ENCODE data around the gene GLRX. TPM values are rescaled to one million over a fixed set of nuclear protein-coding genes. Genes with fewer than 3 reads are reported as not detected.

The GLRX gene
- total and polyA plus RNA-seq, 10 of the 15 experiments (the other 5 are each of a cell fraction or from before 2014, with no cell fraction given) = 63.0 to 366 (median 186) TPM

DNA sequence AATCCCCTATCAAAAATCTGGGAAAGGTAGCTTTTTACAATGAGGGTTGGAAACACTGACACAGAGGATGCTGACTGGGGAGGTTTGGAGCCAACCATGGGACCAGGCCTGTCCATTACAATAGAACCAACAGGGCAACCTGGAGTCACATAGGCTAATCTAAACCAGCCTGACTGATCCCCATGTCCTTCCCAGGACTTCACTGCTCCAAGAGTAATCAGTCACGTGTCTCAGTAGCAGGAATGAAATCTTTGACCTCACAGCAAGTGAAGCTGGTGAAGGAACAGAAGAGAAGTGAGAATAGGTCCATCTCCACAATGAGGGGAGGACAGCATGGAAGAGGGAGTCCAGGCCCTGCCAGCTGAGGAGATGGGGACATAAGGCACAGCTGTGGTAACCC, 16.0 kb upstream of the GLRX start:
- Histone ChIP-seq H3K27me3 (replicated peaks in 1 of 2; ENCODE audit: control insufficient read depth in 2 of 2, insufficient read depth in 2 of 2, low read length in 1 of 2) (no peaks in the 10 kb centered on the region), H4K20me1 (ENCODE audit: control insufficient read depth, insufficient read depth) (no peaks in the 10 kb centered on the region), H3K27ac (ENCODE audit: control insufficient read depth, insufficient read depth) (no peak overlapping the region), H3K4me3 (no peak overlapping the region), H3K9me3 (replicated peaks; ENCODE audit: control insufficient read depth, insufficient read depth, low read length) (no peaks in the 10 kb centered on the region), H3K4me2 (ENCODE audit: control insufficient read depth, insufficient read depth) (no peak overlapping the region), H2AFZ (ENCODE audit: control insufficient read depth, low read depth, low read length) (no peak overlapping the region), H3K9ac (ENCODE audit: control insufficient read depth, insufficient read depth, low read length) (no peak overlapping the region), H3K36me3 (ENCODE audit: control insufficient read depth in 2 of 2, insufficient read depth in 2 of 2, low read length in 1 of 2) (no peaks in the 10 kb centered on the region), H3K79me2 (ENCODE audit: control insufficient read depth, insufficient read depth, low read length) (peaks cover 4% of the 10 kb centered on the region), H3K4me1 (ENCODE audit: control insufficient read depth, insufficient read depth, low read length) (peaks cover 37% of the 10 kb centered on the region)
- ChIA-PET POLR2A (interaction anchor here (0.7 to 1.5 kb wide), 6 partner anchors 15 to 74 kb away, joined by 3 to 4 read pairs (median 3); partner anchors contain the start of gene GLRX), SMC1A (ENCODE audit: uncharacterized antibody, unreplicated experiment) (interaction anchor here (1.0 to 21.9 kb wide), 7 partner anchors 8 to 191 kb away, joined by 3 to 622 read pairs (median 6); partner anchors contain the start of genes GLRX and RFESD), RAD21 (ENCODE audit: unreplicated experiment) (interaction anchor here (0.6 to 11.7 kb wide), 4 partner anchors 18 to 462 kb away, joined by 3 to 186 read pairs (median 11); partner anchors contain the start of gene GLRX), CTCF (interaction anchor here (1.0 to 17.6 kb wide), 7 partner anchors 9 to 192 kb away, joined by 3 to 653 read pairs (median 9); partner anchors contain the start of genes GLRX and RFESD)
- ATAC-seq (no peak), FAIRE-seq (no peak), DNase-seq (ENCODE audit: low read depth, low spot score) (no peak)
- 86% methylated on average over 1 of the region's 1 CpG for WGBS (ENCODE audit: insufficient coverage, insufficient replicate concordance, low lambda C conversion rate, missing lambda C conversion rate)
- in situ Hi-C loops (cut with MboI) = no loop called here
- no peak for TF ChIP-seq NR2C1 (IDR thresholded peaks at IDR 0.05)
- TF ChIP-seq, protein P1, sequence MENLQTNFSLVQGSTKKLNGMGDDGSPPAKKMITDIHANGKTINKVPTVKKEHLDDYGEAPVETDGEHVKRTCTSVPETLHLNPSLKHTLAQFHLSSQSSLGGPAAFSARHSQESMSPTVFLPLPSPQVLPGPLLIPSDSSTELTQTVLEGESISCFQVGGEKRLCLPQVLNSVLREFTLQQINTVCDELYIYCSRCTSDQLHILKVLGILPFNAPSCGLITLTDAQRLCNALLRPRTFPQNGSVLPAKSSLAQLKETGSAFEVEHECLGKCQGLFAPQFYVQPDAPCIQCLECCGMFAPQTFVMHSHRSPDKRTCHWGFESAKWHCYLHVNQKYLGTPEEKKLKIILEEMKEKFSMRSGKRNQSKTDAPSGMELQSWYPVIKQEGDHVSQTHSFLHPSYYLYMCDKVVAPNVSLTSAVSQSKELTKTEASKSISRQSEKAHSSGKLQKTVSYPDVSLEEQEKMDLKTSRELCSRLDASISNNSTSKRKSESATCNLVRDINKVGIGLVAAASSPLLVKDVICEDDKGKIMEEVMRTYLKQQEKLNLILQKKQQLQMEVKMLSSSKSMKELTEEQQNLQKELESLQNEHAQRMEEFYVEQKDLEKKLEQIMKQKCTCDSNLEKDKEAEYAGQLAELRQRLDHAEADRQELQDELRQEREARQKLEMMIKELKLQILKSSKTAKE (IDR thresholded peaks at IDR 0.05; ENCODE audit: low read depth, poor library complexity, severe bottlenecking) = no peak
- no peak for TF ChIP-seq JUND (IDR thresholded peaks at IDR 0.05; ENCODE audit: low read depth, low read length)
- TF ChIP-seq ESRRA (IDR thresholded peaks at IDR 0.05; ENCODE audit: low read length) = no peak
- TF ChIP-seq ZZZ3 (IDR thresholded peaks at IDR 0.05; ENCODE audit: control insufficient read depth, insufficient read length, low read depth) = no peak
- TF ChIP-seq ZNF274 (IDR thresholded peaks at IDR 0.05; ENCODE audit: insufficient read depth, insufficient read length) = no peak
- no peak for TF ChIP-seq RUNX3 (IDR thresholded peaks at IDR 0.05; ENCODE audit: low read length)
- TF ChIP-seq, protein P2, sequence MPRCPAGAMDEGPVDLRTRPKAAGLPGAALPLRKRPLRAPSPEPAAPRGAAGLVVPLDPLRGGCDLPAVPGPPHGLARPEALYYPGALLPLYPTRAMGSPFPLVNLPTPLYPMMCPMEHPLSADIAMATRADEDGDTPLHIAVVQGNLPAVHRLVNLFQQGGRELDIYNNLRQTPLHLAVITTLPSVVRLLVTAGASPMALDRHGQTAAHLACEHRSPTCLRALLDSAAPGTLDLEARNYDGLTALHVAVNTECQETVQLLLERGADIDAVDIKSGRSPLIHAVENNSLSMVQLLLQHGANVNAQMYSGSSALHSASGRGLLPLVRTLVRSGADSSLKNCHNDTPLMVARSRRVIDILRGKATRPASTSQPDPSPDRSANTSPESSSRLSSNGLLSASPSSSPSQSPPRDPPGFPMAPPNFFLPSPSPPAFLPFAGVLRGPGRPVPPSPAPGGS (IDR thresholded peaks at IDR 0.05; ENCODE audit: borderline replicate concordance, insufficient read depth, low read depth, low read length, poor library complexity, severe bottlenecking) = no peak
- TF ChIP-seq, protein P3, sequence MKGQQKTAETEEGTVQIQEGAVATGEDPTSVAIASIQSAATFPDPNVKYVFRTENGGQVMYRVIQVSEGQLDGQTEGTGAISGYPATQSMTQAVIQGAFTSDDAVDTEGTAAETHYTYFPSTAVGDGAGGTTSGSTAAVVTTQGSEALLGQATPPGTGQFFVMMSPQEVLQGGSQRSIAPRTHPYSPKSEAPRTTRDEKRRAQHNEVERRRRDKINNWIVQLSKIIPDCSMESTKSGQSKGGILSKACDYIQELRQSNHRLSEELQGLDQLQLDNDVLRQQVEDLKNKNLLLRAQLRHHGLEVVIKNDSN (IDR thresholded peaks at IDR 0.05; ENCODE audit: borderline replicate concordance, extremely low read length, insufficient read depth, low read depth, low read length) = no peak
- no peak for TF ChIP-seq SUPT20H (IDR thresholded peaks at IDR 0.05; ENCODE audit: borderline replicate concordance, control insufficient read depth, low read depth, low read length)
- no TSS peak for BruUV-seq (replicated peaks)
- intact Hi-C loops (cut with micrococcal nuclease; ENCODE audit: unreplicated experiment) = loop anchor here (5.0 kb wide), 1 partner anchor 106 kb away; the partner anchor contains the start of gene RHOBTB3
